ENCODE data around the gene ZNF48. TPM values are rescaled to one million over a fixed set of nuclear protein-coding genes. Genes with fewer than 3 reads are reported as not detected.
A peak's percentile ranks its signal among the peaks of the same experiment; 100 is the strongest.

The ZNF48 gene
- total RNA-seq, 1 experiment from 2014 or later, result 8.9 TPM

DNA sequence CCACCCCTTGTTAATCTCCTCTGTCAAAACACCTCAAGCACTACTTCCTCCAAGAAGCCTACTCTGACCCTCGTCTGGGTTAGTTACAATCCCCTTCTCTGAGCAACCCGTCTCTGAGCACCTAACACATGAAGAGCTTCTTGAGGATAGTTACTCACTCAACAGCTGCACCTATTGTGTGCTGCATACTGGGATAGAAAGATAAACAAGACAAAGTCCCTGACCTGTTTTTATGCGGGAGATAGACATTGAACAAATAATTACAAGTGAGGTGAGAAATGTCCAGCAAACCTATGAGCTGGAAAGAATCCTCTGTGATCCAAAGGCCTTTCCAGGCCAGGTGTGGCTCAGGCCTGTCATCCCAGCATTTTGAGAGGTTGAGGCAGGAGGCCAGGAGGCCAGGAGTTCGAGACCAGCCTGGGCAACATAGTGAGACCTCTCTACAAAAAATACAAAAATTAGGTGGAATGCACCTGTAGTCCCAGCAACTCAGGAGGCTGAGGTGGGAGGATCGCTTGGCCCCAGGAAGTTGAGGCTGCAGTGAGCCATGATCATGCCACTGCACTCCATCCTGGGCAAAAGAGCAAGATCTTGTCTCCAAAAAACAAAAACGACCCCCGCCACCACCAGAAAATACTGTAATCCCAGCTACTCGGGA lies 6.7 kb downstream of the ZNF48 start:
- Histone ChIP-seq H3K9ac (ENCODE audit: low read length) (no peak overlapping the region), H3K27me3 (ENCODE audit: low read length) (no peaks in the 10 kb centered on the region), H3K9me2 (replicated peaks; ENCODE audit: low read length) (no peaks in the 10 kb centered on the region), H3K9me3 (ENCODE audit: low read length) (no peaks in the 10 kb centered on the region), H3K79me2 (ENCODE audit: low read length) (peaks cover 8% of the 10 kb centered on the region), H2AFZ (ENCODE audit: low read length) (no peak overlapping the region), H4K20me1 (ENCODE audit: low read length) (no peaks in the 10 kb centered on the region), H3K4me1 (ENCODE audit: insufficient read depth, low read length) (peaks cover 7% of the 10 kb centered on the region; the same call in 1 of the 2 replicates), H3K4me2 (ENCODE audit: low read length) (no peak overlapping the region), H3K27ac (ENCODE audit: low read length) (no peak overlapping the region), H3F3A (ENCODE audit: low read length, unreplicated experiment) (no peaks in the 10 kb centered on the region), H3K4me3 (ENCODE audit: low read length) (no peak overlapping the region), H3K36me3 (ENCODE audit: low read depth, low read length) (no peaks in the 10 kb centered on the region)
- no peak for DNase-seq
- ATAC-seq, result no peak
- intact Hi-C loops (cut with micrococcal nuclease), result no loop called here
- ChIA-PET POLR2A (ENCODE audit: unreplicated experiment) (no interaction called here), CTCF (no interaction called here)
- no TSS peak for BruUV-seq (replicated peaks)
- TF ChIP-seq EZH2 (IDR thresholded peaks at IDR 0.05; ENCODE audit: low read length, unreplicated experiment) (no peak), EZH2phosphoT487 (IDR thresholded peaks at IDR 0.05; ENCODE audit: borderline replicate concordance, low read length) (no peak)
- TF ChIP-seq, protein P1, sequence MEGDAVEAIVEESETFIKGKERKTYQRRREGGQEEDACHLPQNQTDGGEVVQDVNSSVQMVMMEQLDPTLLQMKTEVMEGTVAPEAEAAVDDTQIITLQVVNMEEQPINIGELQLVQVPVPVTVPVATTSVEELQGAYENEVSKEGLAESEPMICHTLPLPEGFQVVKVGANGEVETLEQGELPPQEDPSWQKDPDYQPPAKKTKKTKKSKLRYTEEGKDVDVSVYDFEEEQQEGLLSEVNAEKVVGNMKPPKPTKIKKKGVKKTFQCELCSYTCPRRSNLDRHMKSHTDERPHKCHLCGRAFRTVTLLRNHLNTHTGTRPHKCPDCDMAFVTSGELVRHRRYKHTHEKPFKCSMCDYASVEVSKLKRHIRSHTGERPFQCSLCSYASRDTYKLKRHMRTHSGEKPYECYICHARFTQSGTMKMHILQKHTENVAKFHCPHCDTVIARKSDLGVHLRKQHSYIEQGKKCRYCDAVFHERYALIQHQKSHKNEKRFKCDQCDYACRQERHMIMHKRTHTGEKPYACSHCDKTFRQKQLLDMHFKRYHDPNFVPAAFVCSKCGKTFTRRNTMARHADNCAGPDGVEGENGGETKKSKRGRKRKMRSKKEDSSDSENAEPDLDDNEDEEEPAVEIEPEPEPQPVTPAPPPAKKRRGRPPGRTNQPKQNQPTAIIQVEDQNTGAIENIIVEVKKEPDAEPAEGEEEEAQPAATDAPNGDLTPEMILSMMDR (conservative IDR thresholded peaks at IDR 0.05; ENCODE audit: low read depth, low read length), result no peak

DNA sequence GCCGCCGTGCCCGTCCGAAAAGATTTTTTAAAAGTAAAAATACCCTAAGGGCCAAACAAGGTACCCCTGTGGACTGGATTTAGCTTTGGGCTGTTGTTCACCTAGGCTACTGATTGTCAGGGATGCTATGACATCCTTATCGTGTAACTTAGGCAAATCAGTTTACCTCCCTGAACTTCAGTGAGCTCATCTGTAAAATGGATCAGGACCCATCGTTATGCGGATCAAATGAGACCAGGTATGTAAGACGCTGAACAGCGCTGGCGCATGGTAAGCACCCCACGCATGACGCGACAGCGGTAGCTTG lies 11.5 kb downstream of the ZNF48 start:
- Histone ChIP-seq H4K20me1 (ENCODE audit: low read length) (no peaks in the 10 kb centered on the region), H3F3A (ENCODE audit: low read length, unreplicated experiment) (no peaks in the 10 kb centered on the region), H3K27ac (ENCODE audit: low read length) (no peak overlapping the region), H3K79me2 (ENCODE audit: low read length) (0 out of 2 replicates have a peak, but pooled peaks cover 6% of the 10 kb centered on the region), H2AFZ (ENCODE audit: low read length) (peak overlapping the region; percentile 80), H3K9ac (ENCODE audit: low read length) (peak overlapping the region; percentile 68; the same call in 1 of the 2 replicates), H3K9me2 (replicated peaks; ENCODE audit: low read length) (no peaks in the 10 kb centered on the region), H3K4me1 (ENCODE audit: insufficient read depth, low read length) (peaks cover 13% of the 10 kb centered on the region), H3K27me3 (ENCODE audit: low read length) (no peaks in the 10 kb centered on the region), H3K9me3 (ENCODE audit: low read length) (no peaks in the 10 kb centered on the region), H3K4me3 (ENCODE audit: low read length) (peak overlapping the region; percentile 81), H3K4me2 (ENCODE audit: low read length) (peak overlapping the region; percentile 94), H3K36me3 (ENCODE audit: low read depth, low read length) (no peaks in the 10 kb centered on the region)
- DNase-seq (no peak), ATAC-seq (no peak)
- ChIA-PET POLR2A (ENCODE audit: unreplicated experiment) (no interaction called here), CTCF (interaction anchor here (1.0 to 1.1 kb wide), 2 partner anchors 11 to 23 kb away, joined by 3 to 4 read pairs; partner anchors contain the start of gene DCTPP1)
- TSS peak; percentile 84 for BruUV-seq (replicated peaks)
- intact Hi-C loops (cut with micrococcal nuclease), result loop anchor here (5.0 kb wide), 1 partner anchor 39 kb away; no protein-coding TSS in a partner anchor
- TF ChIP-seq EZH2phosphoT487 (IDR thresholded peaks at IDR 0.05; ENCODE audit: borderline replicate concordance, low read length) (no peak), EZH2 (IDR thresholded peaks at IDR 0.05; ENCODE audit: low read length, unreplicated experiment) (no peak)
- TF ChIP-seq, protein P1 (conservative IDR thresholded peaks at IDR 0.05; ENCODE audit: low read depth, low read length), result no peak
